SK-N-SH (cell line): Measurements from ENCODE around the gene SDSL.

Experiments used
- NFIC ChIP-seq: IDR thresholded peaks from 2 replicates; pipeline ENCODE4 v1.4.0; 2012; ENCODE audit warnings: borderline replicate concordance
- NRF1 ChIP-seq: IDR thresholded peaks from 2 replicates; pipeline ENCODE4 v1.6.1; 2012; ENCODE audit warnings: low read depth, mild to moderate bottlenecking, low read length
- POLR2AphosphoS5 ChIP-seq: IDR thresholded peaks from 2 replicates; pipeline ENCODE4 v1.6.1; 2012; ENCODE audit warnings: low read depth, low read length
- RAD21 ChIP-seq: IDR thresholded peaks from 2 replicates; pipeline ENCODE4 v1.6.1; 2012; ENCODE audit warnings: mild to moderate bottlenecking, low read length
- RFX5 ChIP-seq: IDR thresholded peaks from 2 replicates; pipeline ENCODE4 v1.6.1; 2012; ENCODE audit warnings: mild to moderate bottlenecking, improper control_type of control experiment, low read length
- TAF1 ChIP-seq: IDR thresholded peaks from 2 replicates; pipeline ENCODE4 v1.6.1; 2012; ENCODE audit warnings: low read depth, mild to moderate bottlenecking, low read length, moderate library complexity, borderline replicate concordance
- TF ChIP-seq, protein P1 (sequence below): fragments of 200-600 bp; sonication (generic); IDR thresholded peaks from 2 replicates; pipeline ENCODE4 v1.6.1; 2017; ENCODE audit warnings: antibody characterized with exemption, mild to moderate bottlenecking, moderate library complexity
- TF ChIP-seq, protein P2 (sequence below): IDR thresholded peaks from 2 replicates; pipeline ENCODE4 v1.4.0; 2012; ENCODE audit warnings: low read depth

DNA sequence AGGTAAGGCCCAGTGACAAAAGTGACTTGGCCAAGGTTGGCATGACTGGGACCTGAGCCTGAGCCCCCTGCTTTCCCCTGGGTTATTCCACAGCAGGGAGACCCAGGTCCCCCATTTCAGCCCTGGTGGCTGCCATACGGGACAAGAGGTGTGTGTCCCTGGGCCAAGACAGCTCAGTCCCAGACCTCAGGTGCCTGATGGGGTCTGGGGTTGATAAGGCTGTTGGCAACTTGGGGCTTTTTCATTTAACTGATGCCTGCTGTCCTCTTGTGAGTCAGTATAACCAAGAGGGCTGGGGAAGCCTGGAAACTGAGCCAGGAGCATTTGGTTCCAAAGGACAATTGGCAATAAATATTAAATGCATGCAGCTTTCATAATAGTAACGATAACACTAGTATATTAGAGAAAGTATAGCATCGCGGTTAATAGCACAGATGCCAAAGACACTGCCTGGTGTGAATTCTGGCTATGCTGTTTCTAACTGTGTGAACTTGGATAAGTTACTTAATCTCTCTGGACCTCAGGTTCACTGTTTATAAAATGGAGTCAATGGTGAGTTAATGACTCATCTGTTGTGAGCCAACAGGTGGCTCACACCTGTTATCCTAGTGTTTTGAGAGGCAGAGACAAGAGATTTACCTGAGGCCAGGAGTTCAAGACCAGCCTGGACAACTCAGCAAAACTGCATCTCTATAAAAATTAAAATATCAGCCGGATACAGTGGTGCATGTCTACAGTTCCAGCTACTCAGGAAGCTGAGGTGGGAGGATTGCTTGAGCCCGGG lies 898 bp downstream of the SDSL start:
- no peak for TF ChIP-seq POLR2AphosphoS5
- no peak for TF ChIP-seq NRF1
- TF ChIP-seq, protein P1, sequence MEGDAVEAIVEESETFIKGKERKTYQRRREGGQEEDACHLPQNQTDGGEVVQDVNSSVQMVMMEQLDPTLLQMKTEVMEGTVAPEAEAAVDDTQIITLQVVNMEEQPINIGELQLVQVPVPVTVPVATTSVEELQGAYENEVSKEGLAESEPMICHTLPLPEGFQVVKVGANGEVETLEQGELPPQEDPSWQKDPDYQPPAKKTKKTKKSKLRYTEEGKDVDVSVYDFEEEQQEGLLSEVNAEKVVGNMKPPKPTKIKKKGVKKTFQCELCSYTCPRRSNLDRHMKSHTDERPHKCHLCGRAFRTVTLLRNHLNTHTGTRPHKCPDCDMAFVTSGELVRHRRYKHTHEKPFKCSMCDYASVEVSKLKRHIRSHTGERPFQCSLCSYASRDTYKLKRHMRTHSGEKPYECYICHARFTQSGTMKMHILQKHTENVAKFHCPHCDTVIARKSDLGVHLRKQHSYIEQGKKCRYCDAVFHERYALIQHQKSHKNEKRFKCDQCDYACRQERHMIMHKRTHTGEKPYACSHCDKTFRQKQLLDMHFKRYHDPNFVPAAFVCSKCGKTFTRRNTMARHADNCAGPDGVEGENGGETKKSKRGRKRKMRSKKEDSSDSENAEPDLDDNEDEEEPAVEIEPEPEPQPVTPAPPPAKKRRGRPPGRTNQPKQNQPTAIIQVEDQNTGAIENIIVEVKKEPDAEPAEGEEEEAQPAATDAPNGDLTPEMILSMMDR, result no peak
- no peak for TF ChIP-seq RAD21
- no peak for TF ChIP-seq RFX5
- TF ChIP-seq NFIC, result no peak
- TF ChIP-seq, protein P2, sequence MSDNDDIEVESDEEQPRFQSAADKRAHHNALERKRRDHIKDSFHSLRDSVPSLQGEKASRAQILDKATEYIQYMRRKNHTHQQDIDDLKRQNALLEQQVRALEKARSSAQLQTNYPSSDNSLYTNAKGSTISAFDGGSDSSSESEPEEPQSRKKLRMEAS, result no peak
- no peak for TF ChIP-seq TAF1
